Esophagus squamous epithelium (tissue), 5 donors: ENCODE data around the gene MAGEF1. TPM values are rescaled to one million over a fixed set of nuclear protein-coding genes. Genes with fewer than 3 reads are reported as not detected.

ENCODE experiments used
- DNase-seq: peaks from one replicate; lab custom pipeline; 2025; lab: John Stamatoyannopoulos, UW
- H3K27ac ChIP-seq, 4 donors: fragments of 200-600 bp; sonication (generic); one replicate each; pipeline ENCODE4 v1.5.1; 2016 to 2019; ENCODE audit warnings: mild to moderate bottlenecking in 1 of 4
- H3K27me3 ChIP-seq, 4 donors: fragments of 200-600 bp; sonication (generic); 1 replicate in 3 of 4; 2 replicates in 1 of 4; pipeline versions ENCODE4 v1.5.1 to v1.6.0; 2017 to 2021; ENCODE audit warnings: antibody characterized with exemption in 1 of 4
- H3K36me3 ChIP-seq, 3 donors: fragments of 200-600 bp; sonication (generic); one replicate each; pipeline ENCODE4 v1.5.1; 2016 to 2019
- H3K4me1 ChIP-seq, 3 donors: fragments of 200-600 bp; sonication (generic); one replicate each; pipeline ENCODE4 v1.5.1; 2017 to 2019
- H3K4me3 ChIP-seq, 4 donors: fragments of 200-600 bp; sonication (generic); 1 replicate in 3 of 4; 2 replicates in 1 of 4; pipeline ENCODE4 v1.5.1; 2016 to 2019; ENCODE audit warnings: mild to moderate bottlenecking in 2 of 4, moderate library complexity in 1 of 4
- H3K9me3 ChIP-seq, 3 donors: fragments of 200-600 bp; sonication (generic); one replicate each; pipeline ENCODE4 v1.5.1; 2016 to 2019
- CTCF ChIP-seq, 6 experiments: fragments of 450-650 bp in 4 of 6; fragments of 200-600 bp in 2 of 6; sonication (generic) in 2 of 6; IDR thresholded peaks; one replicate each; pipeline ENCODE4 v1.5.1; 2016 to 2019; ENCODE audit warnings: antibody characterized with exemption in 6 of 6, mild to moderate bottlenecking in 4 of 6, moderate library complexity in 4 of 6
- POLR2A ChIP-seq, 4 donors: fragments of 450-650 bp; IDR thresholded peaks; one replicate each; pipeline ENCODE4 v1.6.1; 2017; ENCODE audit warnings: antibody characterized with exemption in 4 of 4, mild to moderate bottlenecking in 4 of 4, moderate library complexity in 3 of 4
- WGBS, 2 donors: methylation state at CpG; one replicate each; pipeline ENCODE4 v1.1.5; 2018; 5-methylcytosine and 5-hydroxymethylcytosine counted together
- intact Hi-C: fragments of 100-400 bp; cut with DNase I; formaldehyde crosslinking; loops from one replicate; pipeline ENCODE4 v1.15.0; 2022
- total RNA-seq, 4 donors: library from RNA; depleted of rRNA; stranded (reverse); fragments of >200 nt; gene quantifications; one replicate each; pipeline ENCODE4 v1.1.0, GENCODE V29; 2016
- donor health status: DM: yes; HTN: yes; CAD: no.

MAGEF1 gene
- total RNA-seq, 4 donors from 2014 or later, result 18.3 to 28.4 (median 20.6) TPM

- Histone ChIP-seq H3K4me3 (no peak overlapping the region), H3K36me3 (no peaks in the 10 kb centered on the region), H3K9me3 (no peaks in the 10 kb centered on the region), H3K4me1 (peaks cover 27 to 58% (median 36%) of the 10 kb centered on the region in 3 donors), H3K27ac (peak overlapping the region in 3 of 4 donors; percentile 93 to 97 (median 95)), H3K27me3 (no peaks in the 10 kb centered on the region)
- intact Hi-C loops, result no loop called here
- TF ChIP-seq POLR2A (IDR thresholded peaks at IDR 0.05) (no peak), CTCF (IDR thresholded peaks at IDR 0.05) (no peak)
- no peak for DNase-seq
- 77 to 78% methylated on average over 11 to 12 of the region's 12 CpGs for WGBS, 2 donors
These were observed 30.2 kb upstream of the MAGEF1 start for GRCh38 chr3:184741798-184742675.

- WGBS, 2 donors, result 63% methylated on average over 6 of the region's 8 CpGs; no CpG with 5 or more reads in 1 of the 2 donors
- no peak for DNase-seq
- Histone ChIP-seq H3K27me3 (no peaks in the 10 kb centered on the region), H3K36me3 (no peaks in the 10 kb centered on the region), H3K4me1 (peaks cover 30 to 62% (median 36%) of the 10 kb centered on the region in 3 donors), H3K27ac (peak overlapping the region; percentile 88 to 97 (median 94)), H3K4me3 (peak overlapping the region in 1 of 4 donors; percentile 6), H3K9me3 (no peaks in the 10 kb centered on the region)
- intact Hi-C loops, result no loop called here
- TF ChIP-seq POLR2A (IDR thresholded peaks at IDR 0.05), result no peak
- TF ChIP-seq CTCF (IDR thresholded peaks at IDR 0.05), result no peak
These were observed 29.3 kb upstream of the MAGEF1 start for GRCh38 chr3:184741259-184741556.

GRCh38 chr3:184740509-184741258 lies 28.8 kb upstream of the MAGEF1 start:
- TF ChIP-seq POLR2A (IDR thresholded peaks at IDR 0.05), result peak in 1 of 4 donors; percentile 12
- no peak for TF ChIP-seq CTCF (IDR thresholded peaks at IDR 0.05)
- H3K36me3 ChIP-seq, result no peaks in the 10 kb centered on the region
- 33 to 49% methylated on average over 4 to 8 of the region's 9 CpGs for WGBS, 2 donors
- H3K9me3 ChIP-seq, result no peaks in the 10 kb centered on the region
- H3K27me3 ChIP-seq, result no peaks in the 10 kb centered on the region
- intact Hi-C loops, result no loop called here
- peak overlapping the region in 1 of 4 donors; percentile 6 for H3K4me3 ChIP-seq
- DNase-seq, result no peak
- H3K4me1 ChIP-seq, result peaks cover 30 to 62% (median 36%) of the 10 kb centered on the region in 3 donors
- peak overlapping the region; percentile 88 to 97 (median 94) for H3K27ac ChIP-seq

- TF ChIP-seq CTCF (IDR thresholded peaks at IDR 0.05), result no peak
- TF ChIP-seq POLR2A (IDR thresholded peaks at IDR 0.05), result no peak
- H3K27ac ChIP-seq, result peak overlapping the region; percentile 88 to 97 (median 94)
- H3K4me3 ChIP-seq, result no peak overlapping the region
- no peaks in the 10 kb centered on the region for H3K27me3 ChIP-seq
- peaks cover 30 to 62% (median 36%) of the 10 kb centered on the region in 3 donors for H3K4me1 ChIP-seq
- intact Hi-C loops, result no loop called here
- no peaks in the 10 kb centered on the region for H3K9me3 ChIP-seq
- no peak for DNase-seq
- H3K36me3 ChIP-seq, result no peaks in the 10 kb centered on the region
- 54 to 58% methylated on average over 5 of the region's 5 CpGs for WGBS, 2 donors
These were observed 28.0 kb upstream of the MAGEF1 start for GRCh38 chr3:184739594-184740505.
